ENCODE data around the gene AHR. TPM values are rescaled to one million over a fixed set of nuclear protein-coding genes. Genes with fewer than 3 reads are reported as not detected.
"Not testable (repeated sequence)": the region's sequence is repeated elsewhere in the genome, so short reads cannot be mapped to it uniquely, and the experiment has no call there.

The AHR gene
- polyA plus RNA-seq, 1 donor, result 18.7 TPM

GRCh38 chr7:17376595-17376994 lies 78.1 kb downstream of the AHR start:
- DNase-seq (ENCODE audit: low read depth), result no peak

GRCh38 chr7:17380736-17381662 lies 82.5 kb downstream of the AHR start:
- DNase-seq (ENCODE audit: low read depth), result no peak

- not testable (repeated sequence) for DNase-seq (ENCODE audit: low read depth)
Measured at GRCh38 chr7:17382408-17383354, 84.2 kb downstream of the AHR start.

- no peak for DNase-seq (ENCODE audit: low read depth)
Measured at GRCh38 chr7:17384400-17384799, 85.9 kb downstream of the AHR start.

- DNase-seq (ENCODE audit: low read depth), result no peak
Measured at GRCh38 chr7:17385612-17386011, 87.2 kb downstream of the AHR start.

- no peak for DNase-seq (ENCODE audit: low read depth)
Measured at GRCh38 chr7:17390392-17390791, 91.9 kb downstream of the AHR start.

GRCh38 chr7:17391366-17391765 lies 92.9 kb downstream of the AHR start:
- no peak for DNase-seq (ENCODE audit: low read depth)

GRCh38 chr7:17392846-17393245 lies 94.4 kb downstream of the AHR start:
- DNase-seq (ENCODE audit: low read depth), result peak; percentile 20

- DNase-seq (ENCODE audit: low read depth), result not testable (repeated sequence)
Measured at GRCh38 chr7:17394563-17394962, 96.1 kb downstream of the AHR start.

Data from forelimb muscle (tissue), 1 donor.